HG02870 (cell line): ENCODE measurements around the gene ATP7A.
"Not testable (repeated sequence)": the region's sequence is repeated elsewhere in the genome, so short reads cannot be mapped to it uniquely, and the experiment has no call there.

Source experiments
- ATAC-seq: cut with Tn5 transposase; IDR thresholded peaks from one replicate; pipeline ENCODE4 v1.9.1; 2021; ENCODE audit warnings: mild to moderate bottlenecking, moderate library complexity; ENCODE audit not compliant: unreplicated experiment

Gene ATP7A

DNA sequence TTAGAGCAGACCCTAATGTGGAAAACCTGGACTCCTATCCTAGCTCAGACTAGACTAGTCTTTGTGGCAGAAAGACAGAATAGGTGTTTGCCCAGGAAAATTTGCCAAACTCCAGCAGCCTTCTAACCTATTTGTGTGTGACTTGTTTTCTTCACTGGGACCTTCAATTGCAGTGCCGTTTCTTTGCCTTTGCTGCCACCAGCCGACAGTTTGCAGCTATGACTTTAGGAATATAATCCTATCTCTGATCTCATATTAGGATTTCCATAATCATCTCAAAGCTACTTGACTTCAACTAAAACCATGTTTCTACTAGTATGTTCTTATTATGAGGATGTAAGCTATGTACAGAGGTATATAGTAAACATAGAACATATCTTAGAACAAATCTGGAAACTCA lies 119.2 kb downstream of the ATP7A start:
- no peak for ATAC-seq

DNA sequence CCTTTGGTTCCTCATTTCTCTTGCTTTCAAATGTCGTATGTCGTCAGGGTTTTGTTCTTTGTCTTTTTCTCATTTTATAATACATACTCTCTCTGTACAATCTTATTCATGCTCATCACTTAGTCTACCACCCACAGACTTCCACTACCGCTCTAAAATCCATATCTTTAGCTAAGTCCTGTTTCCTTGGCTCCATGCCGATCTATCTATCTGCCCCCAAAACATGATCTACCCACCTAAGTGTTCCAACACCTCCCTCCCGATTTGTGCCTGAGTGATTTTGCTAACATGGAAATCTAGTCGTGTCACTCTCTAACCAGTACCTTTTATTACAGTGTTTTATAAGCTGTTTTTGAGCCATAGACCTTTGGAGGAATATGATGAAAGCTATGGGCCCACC lies 124.6 kb downstream of the ATP7A start:
- no peak for ATAC-seq

DNA sequence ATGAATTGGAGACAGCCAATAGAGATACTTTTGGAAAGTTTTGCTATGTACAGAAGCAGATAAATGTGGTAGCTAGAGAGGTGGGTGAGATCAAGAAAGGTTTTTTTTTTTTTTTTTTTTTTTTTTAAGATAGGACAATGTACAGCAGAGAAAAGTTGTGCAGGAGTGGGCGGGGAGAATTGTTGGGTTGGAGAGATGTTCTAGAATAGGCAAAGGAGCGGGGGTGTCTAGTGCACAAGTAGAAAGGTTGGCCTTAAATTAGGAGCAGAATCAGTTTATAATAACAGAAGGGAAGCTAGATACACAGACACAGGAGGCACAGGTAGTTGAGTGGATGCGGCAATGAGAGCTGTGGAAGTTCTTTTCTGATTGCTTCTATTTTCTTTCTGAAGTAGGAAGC lies 127.4 kb downstream of the ATP7A start:
- ATAC-seq = no peak

DNA sequence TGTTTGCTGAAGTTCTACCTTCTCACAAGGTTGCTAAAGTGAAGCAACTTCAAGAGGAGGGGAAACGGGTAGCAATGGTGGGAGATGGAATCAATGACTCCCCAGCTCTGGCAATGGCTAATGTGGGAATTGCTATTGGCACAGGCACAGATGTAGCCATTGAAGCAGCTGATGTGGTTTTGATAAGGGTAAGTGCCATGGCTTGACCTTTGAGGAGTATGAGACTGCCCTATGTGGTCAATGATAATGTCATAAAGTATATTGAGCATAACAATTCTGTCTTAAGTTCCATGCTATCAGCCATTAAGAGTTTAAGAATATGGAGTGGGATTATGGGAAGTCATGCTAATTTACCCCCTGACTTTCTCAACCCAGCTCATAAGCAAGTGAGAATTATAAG lies 132.1 kb downstream of the ATP7A start:
- no peak for ATAC-seq

DNA sequence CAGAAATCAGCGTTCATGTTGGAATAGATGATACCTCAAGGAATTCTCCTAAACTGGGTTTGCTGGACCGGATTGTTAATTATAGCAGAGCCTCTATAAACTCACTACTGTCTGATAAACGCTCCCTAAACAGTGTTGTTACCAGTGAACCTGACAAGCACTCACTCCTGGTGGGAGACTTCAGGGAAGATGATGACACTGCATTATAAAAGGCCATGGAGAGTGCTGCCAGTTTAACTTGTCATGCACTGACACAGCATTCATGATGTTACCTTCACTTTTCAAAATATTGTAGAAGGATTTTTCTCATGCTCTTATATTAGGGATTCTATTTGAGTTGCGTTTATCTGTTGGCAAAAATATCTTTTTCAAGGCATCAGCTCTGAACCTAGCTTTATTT lies 135.9 kb downstream of the ATP7A start:
- no peak for ATAC-seq

DNA sequence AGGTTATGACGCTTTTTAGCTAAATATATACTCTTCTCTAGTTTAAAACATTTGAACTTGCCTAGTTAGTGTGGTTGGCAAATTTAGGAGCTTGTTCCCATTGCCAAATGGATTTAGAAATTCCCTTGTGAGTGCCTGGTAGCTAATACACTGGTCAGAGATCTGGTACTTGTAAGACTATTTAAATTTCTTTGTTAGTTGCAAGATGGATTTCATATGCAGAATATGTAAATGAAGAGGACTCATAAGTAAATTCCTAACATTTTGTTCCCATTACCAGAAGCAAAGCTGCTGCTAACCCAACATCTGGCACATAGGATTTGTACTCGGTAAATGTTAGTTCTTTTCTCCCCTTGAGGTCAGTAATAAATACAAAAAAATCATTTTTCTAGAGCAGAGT lies 137.6 kb downstream of the ATP7A start:
- ATAC-seq = no peak

DNA sequence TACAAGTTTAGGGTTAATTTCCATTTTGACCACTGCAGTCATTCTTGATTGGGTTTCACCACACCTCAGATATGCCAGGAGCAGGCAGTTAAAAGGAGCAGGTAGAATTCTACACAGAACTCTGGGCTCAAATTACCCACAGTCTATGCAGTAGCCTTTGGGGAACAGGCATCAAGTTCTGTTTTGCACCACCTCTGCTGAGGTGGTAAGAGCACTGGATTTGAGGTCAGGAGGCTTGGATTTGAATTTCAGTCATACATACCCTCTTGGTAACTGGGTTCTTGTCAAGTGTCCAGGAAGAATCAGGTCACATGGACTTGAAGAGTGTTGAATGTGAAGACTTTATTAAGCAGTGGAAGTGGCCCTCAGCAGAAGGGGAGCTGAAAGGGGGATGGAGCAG lies 153.2 kb downstream of the ATP7A start:
- ATAC-seq = no peak

DNA sequence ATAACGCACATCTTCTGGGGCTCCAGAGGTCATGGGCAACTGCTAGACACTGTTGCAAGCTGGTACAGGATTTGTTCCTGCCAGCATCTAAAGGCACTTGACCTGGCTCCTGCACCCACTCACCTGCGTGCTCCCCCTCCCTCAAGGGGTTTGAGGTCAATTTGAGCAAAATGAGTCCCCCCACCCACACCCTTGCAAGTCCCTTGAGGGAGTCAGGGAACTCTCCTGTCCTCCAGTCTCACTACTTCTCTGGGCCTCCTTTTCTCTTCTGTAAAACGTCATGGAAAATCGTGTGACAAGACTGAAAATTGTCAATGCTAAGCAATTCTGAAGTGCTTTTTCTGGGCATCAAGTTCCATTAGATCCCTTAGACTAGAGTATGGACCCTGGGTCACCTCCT lies 153.7 kb downstream of the ATP7A start:
- no peak for ATAC-seq

DNA sequence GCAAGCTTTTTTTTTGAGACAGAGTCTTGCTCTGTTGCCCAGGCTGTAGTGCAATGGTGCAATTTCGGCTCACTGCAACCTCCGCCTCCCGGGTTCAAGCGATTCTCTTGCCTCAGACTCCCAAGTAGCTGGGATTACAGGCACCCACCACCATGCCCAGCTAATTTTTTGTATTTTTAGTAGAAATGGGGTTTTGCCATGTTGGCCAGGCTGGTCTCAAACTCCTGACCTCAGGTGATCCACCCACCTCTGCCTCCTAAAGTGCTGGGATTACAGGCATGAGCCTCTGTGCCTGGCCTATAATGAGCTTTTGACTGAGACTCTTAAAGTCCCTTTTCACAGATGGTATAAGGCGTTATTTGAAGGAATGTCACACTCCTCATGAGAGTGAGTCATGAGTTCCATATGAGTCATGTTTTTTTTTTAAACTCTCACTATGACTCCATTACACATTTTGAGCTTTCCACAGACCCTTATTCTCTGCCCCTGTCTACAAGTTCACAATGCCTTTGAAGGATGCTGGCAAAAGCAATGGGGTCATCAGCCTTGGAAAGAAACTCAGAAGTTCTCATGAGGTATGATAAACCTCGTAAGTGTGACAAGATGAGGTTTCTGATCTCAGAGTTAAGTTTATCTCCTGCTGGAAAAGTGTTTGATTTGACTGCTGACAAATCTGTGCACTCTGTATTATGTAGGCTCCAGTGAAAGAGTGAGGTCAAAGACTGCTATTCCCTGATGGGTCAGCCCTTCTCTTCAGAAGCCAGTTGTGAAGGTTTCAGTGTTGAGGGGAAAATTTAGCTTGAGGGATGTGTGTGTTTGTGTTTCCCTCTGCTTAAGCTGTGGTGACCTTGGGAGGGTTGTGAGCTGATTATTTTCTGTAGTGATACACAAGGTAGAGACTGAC lies 154.5 kb downstream of the ATP7A start:
- peak; percentile 86 for ATAC-seq

DNA sequence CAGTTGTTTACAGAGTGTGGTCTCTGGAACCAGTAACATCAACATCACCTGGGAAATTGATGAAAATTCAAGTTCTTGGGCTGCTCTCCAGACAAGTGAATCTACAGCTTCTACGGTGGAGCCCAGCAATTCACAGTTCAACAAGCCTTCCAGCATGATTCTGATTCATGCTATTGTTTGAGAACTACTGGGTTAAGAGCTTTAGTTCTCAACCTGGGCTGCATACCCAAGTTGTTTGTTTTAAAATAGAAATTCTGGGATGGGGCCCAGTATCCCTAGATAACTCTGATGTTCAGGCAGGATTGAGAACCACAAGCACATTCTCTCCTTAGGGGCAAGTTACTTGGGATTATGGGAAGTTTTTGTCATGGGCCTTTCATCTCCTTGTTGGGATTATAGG lies 155.6 kb downstream of the ATP7A start:
- ATAC-seq = no peak

DNA sequence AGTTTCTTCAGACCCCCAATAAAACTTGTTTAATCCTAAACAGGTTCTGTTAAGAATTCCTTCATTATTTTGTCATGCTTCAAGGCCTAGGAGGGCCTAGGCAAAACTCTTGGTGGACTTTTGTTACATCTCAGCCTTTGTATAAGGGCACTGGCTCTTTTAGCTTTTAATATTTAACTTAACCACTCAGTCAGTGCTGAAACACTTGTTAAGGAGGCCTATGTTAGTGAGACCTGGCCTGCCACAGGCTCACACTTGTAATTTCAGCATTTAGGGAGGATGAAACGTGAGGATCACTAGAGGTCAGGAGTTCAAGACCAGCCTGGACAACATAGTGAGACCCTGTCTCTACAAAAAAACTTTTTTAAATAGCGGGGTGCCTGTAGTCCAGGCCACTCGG lies 160.8 kb downstream of the ATP7A start:
- no peak for ATAC-seq

DNA sequence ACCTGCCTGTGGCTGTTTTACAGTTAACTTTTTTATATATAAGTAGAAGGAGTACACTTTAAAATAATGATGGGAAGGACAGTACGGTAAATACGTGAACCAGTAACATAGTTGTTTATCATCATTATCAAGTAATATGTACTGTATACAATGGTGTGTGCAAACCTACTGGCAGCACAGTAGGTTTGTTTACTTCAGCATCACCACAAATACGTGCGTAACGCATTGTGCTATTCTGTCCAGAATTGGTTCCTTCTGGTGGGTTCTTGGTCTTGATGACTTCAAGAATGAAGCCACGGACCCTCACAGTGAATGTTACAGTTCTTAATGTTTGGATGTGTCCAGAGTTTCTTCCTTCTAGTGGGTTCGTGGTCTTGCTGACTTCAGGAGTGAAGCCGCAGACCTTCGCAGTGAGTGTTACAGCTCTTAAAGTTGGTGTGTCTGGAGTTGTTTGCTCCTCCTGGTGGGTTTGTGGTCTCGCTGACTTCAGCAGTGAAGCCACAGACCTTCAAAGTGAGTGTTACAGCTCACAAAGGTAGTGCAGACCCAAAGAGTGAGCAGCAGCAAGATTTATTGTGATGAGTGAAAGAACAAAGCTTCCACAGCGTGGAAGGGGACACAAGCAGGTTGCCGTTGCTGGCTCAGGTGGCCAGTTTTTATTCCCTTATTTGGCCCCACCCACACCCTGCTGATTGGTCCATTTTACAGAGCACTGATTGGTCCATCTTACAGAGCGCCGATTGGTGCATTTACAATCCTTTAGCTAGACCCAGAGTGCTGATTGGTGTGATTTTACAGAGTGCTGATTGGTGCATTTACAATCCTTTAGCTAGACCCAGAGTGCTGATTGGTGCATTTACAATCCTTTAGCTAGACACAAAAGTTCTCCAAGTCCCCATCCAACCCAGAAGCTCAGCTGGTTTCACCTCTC lies 162.9 kb downstream of the ATP7A start:
- not testable (repeated sequence) for ATAC-seq

DNA sequence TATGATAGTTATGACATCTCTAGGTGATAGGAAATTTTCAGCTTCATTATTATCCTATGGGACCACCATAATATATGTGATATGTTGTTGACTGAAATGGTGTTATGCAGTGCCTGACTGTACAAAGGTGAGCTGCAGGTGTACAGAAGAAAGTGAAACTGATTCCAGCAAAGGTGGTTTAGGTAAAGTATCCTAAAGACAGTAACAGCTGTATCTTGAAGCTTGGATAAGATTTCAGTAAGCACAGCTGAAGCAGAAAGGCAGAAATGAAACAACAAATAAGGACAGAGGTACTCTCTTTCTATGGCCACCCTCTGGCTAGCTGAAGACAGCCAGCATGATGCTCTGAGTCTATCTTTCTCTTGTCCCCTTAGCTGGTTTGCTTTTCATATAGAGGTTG lies 163.6 kb downstream of the ATP7A start:
- ATAC-seq = no peak

DNA sequence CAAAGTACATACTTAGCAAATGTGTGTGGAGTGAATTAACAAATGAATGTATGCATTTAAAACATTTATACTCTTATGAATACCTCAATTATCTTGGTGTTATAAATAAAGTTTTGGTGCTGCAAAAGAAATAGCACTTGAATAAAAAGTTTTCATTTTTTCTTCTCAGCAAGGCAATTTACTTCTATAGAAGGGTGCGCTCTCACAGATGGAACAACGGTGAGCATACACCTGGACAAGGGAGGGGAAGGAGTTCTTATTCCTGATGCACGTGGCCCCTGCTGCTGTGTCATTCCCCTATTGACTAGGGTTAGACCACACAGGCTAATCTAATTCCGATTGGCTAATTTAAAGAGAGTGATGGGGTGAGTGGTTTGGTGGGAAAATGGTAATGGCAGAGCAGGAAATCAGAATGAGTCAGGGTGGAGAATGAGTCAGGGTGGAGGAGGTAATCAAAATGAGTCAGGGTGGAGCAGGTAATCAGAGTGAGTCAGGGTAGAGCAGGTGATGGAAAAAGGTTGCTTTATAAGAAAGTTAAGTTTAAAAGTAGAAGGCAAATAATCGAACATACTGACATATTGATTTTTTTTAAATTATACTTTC lies 165.4 kb downstream of the ATP7A start:
- no peak for ATAC-seq

DNA sequence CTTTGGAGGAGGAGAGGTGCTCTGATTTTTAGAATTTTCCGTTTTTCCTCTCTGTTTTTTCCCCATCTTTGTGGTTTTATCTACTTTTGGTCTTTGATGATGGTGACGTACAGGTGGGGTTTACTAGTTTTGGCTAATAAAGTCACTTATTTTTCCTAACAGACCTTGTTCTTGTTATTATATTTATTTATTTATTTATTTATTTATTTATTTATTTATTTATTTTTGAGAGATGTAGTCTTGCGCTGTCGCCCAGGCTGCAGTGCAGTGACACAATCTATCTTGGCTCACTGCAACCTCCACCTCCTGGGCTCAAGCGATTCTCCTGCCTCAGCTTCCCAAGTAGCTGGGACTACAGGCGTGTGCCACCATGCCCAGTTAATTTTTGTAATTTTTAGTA lies 170.9 kb downstream of the ATP7A start:
- ATAC-seq = not testable (repeated sequence)

DNA sequence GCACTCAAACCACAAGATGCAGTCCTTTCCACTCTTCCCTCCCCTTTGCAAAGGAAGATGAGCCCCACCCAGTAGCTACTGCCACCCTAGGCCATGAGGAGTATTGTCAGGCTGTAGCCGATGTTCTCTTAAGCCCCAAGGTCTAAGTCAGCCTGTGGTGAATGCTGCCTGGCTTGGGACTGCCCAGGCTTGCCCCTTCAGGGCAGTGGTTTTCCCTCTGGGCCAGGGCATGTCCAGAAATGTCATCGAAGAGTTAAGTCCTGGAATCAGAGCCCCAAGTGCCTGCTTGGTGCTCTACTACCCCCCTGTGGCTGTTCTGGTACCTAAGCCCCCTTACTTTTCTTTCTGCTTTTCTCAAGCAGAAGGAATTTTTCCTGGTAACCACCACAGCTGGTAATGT lies 181.8 kb downstream of the ATP7A start:
- ATAC-seq = peak; percentile 93

DNA sequence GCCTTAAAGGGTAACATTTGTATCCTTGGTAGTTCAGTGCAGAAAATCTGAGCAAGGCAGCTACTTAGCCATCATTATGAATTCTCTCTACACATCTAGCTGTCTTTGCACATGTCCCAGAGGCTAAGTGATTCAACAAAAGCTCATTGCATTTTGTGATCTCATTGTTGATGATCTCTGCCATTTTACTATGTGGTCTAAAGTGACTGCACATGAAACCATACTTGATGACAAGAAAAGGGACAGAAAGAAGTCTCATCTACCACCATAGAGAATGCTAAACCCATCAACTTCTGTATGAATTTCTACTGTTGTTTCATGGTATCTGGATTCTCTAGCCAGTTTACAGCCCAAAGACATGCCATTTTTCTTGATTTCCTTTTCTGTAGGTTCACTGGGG lies 187.6 kb downstream of the ATP7A start:
- no peak for ATAC-seq
